Mesenchymal stem cell (in vitro differentiated cells and primary cell): ENCODE results near the gene RBM19. TPM values are rescaled to one million over a fixed set of nuclear protein-coding genes. Genes with fewer than 3 reads are reported as not detected.
A peak's percentile ranks its signal among the peaks of the same experiment; 100 is the strongest.

Source experiments
- DNase-seq: peaks from one replicate; pipeline ENCODE4 v3.0.0-alpha.2; 2013
- H2AFZ ChIP-seq: one replicate; pipeline ENCODE4 v1.6.1; 2013; ENCODE audit warnings: low read depth, mild to moderate bottlenecking, control low read depth, inconsistent platforms, low read length, moderate library complexity
- H2AK5ac ChIP-seq: 2 replicates; pipeline ENCODE4 v1.6.1; 2013; ENCODE audit warnings: low read length, moderate library complexity, mild to moderate bottlenecking, inconsistent platforms; ENCODE audit not compliant: severe bottlenecking
- H2BK120ac ChIP-seq: one replicate; pipeline ENCODE4 v1.6.1; 2013; ENCODE audit warnings: low read depth, mild to moderate bottlenecking, inconsistent platforms, low read length, moderate library complexity
- H2BK12ac ChIP-seq, 2 experiments: one replicate each; pipeline ENCODE4 v1.6.1; 2013; ENCODE audit warnings: inconsistent platforms in 2 of 2, low read length in 2 of 2, mild to moderate bottlenecking in 2 of 2, moderate library complexity in 2 of 2, control low read depth in 1 of 2
- H2BK15ac ChIP-seq: one replicate; pipeline ENCODE4 v1.6.1; 2013; ENCODE audit warnings: mild to moderate bottlenecking, low read depth, inconsistent platforms; ENCODE audit not compliant: poor library complexity, severe bottlenecking
- H2BK5ac ChIP-seq: 2 replicates; pipeline ENCODE4 v1.6.1; 2013; ENCODE audit warnings: low read depth, mild to moderate bottlenecking, low read length, control low read depth, inconsistent platforms; ENCODE audit not compliant: poor library complexity, severe bottlenecking
- H3K14ac ChIP-seq, 2 experiments: one replicate each; pipeline ENCODE4 v1.6.1; 2013; ENCODE audit warnings: inconsistent platforms in 2 of 2, low read length in 2 of 2, control low read depth in 1 of 2, mild to moderate bottlenecking in 1 of 2, moderate library complexity in 1 of 2
- H3K18ac ChIP-seq, 2 experiments: one replicate each; pipeline ENCODE4 v1.6.1; 2013; ENCODE audit warnings: inconsistent platforms in 2 of 2, low read length in 2 of 2, control low read depth in 1 of 2, low read depth in 1 of 2, mild to moderate bottlenecking in 1 of 2
- H3K23ac ChIP-seq, 2 experiments: one replicate each; pipeline ENCODE4 v1.6.1; 2013; ENCODE audit warnings: inconsistent platforms in 2 of 2, low read length in 2 of 2, mild to moderate bottlenecking in 2 of 2, moderate library complexity in 2 of 2, control low read depth in 1 of 2
- H3K27ac ChIP-seq: 2 replicates; pipeline ENCODE4 v1.5.1; 2013; ENCODE audit warnings: mild to moderate bottlenecking, moderate library complexity, low read length, control low read depth, inconsistent platforms; ENCODE audit not compliant: poor library complexity, severe bottlenecking
- H3K27me3 ChIP-seq, 2 experiments: 2 replicates each; pipeline versions ENCODE4 v1.6.1 to v1.7.0; 2013; ENCODE audit warnings: low read length in 2 of 2, mild to moderate bottlenecking in 2 of 2, moderate library complexity in 2 of 2, control low read depth in 1 of 2, inconsistent platforms in 1 of 2; ENCODE audit not compliant: control insufficient read depth in 1 of 2, insufficient read depth in 1 of 2
- H3K36me3 ChIP-seq, 2 experiments: 2 replicates each; pipeline versions ENCODE4 v1.6.1 to v1.7.0; 2013; ENCODE audit warnings: low read length in 2 of 2, control low read depth in 1 of 2, inconsistent platforms in 1 of 2, low read depth in 1 of 2, mild to moderate bottlenecking in 1 of 2; ENCODE audit not compliant: insufficient read depth in 2 of 2, control insufficient read depth in 1 of 2
- H3K4ac ChIP-seq, 2 experiments: one replicate each; pipeline ENCODE4 v1.6.1; 2013; ENCODE audit warnings: inconsistent platforms in 2 of 2, low read length in 2 of 2, mild to moderate bottlenecking in 2 of 2, moderate library complexity in 2 of 2, control low read depth in 1 of 2, low read depth in 1 of 2
- H3K4me1 ChIP-seq: 2 replicates; pipeline ENCODE4 v1.6.1; 2013; ENCODE audit warnings: low read depth, low read length, control low read depth; ENCODE audit not compliant: control insufficient read depth, insufficient read depth
- H3K4me2 ChIP-seq: 2 replicates; pipeline ENCODE4 v1.6.1; 2013; ENCODE audit warnings: low read length, mild to moderate bottlenecking, inconsistent platforms; ENCODE audit not compliant: poor library complexity, severe bottlenecking
- H3K4me3 ChIP-seq, 2 experiments: 2 replicates each; pipeline versions ENCODE4 v1.5.1 to v1.7.0; 2013; ENCODE audit warnings: low read length in 2 of 2, mild to moderate bottlenecking in 2 of 2, control low read depth in 1 of 2, low read depth in 1 of 2; ENCODE audit not compliant: insufficient read depth in 1 of 2
- H3K79me1 ChIP-seq: replicated peaks from 2 replicates; pipeline ENCODE4 v1.6.1; 2013; ENCODE audit warnings: mild to moderate bottlenecking, control low read depth, low read length, inconsistent platforms; ENCODE audit not compliant: poor library complexity, severe bottlenecking
- H3K9ac ChIP-seq: 2 replicates; pipeline ENCODE4 v1.7.0; 2013; ENCODE audit warnings: mild to moderate bottlenecking, low read length, moderate library complexity
- H3K9me3 ChIP-seq: 2 replicates; pipeline ENCODE4 v1.7.0; 2013; ENCODE audit warnings: mild to moderate bottlenecking, low read length; ENCODE audit not compliant: control insufficient read depth
- H4K8ac ChIP-seq: one replicate; pipeline ENCODE4 v1.6.1; 2013; ENCODE audit warnings: inconsistent platforms, mild to moderate bottlenecking, low read length, moderate library complexity
- H4K91ac ChIP-seq: one replicate; pipeline ENCODE4 v1.6.1; 2013; ENCODE audit warnings: mild to moderate bottlenecking, low read length, inconsistent platforms
- whole genome bisulfite sequencing: methylation state at CpG from one replicate; pipeline ENCODE4 v1.1.7; 2013; ENCODE audit warnings: mixed read lengths; 5-methylcytosine and 5-hydroxymethylcytosine counted together
- polyA plus RNA-seq, 2 experiments: library from polyadenylated mRNA; stranded (reverse); fragments of 200-250 nt; gene quantifications; one replicate each; pipeline ENCODE4 v1.2.3, GENCODE V29; 2013

The RBM19 gene, protein sequence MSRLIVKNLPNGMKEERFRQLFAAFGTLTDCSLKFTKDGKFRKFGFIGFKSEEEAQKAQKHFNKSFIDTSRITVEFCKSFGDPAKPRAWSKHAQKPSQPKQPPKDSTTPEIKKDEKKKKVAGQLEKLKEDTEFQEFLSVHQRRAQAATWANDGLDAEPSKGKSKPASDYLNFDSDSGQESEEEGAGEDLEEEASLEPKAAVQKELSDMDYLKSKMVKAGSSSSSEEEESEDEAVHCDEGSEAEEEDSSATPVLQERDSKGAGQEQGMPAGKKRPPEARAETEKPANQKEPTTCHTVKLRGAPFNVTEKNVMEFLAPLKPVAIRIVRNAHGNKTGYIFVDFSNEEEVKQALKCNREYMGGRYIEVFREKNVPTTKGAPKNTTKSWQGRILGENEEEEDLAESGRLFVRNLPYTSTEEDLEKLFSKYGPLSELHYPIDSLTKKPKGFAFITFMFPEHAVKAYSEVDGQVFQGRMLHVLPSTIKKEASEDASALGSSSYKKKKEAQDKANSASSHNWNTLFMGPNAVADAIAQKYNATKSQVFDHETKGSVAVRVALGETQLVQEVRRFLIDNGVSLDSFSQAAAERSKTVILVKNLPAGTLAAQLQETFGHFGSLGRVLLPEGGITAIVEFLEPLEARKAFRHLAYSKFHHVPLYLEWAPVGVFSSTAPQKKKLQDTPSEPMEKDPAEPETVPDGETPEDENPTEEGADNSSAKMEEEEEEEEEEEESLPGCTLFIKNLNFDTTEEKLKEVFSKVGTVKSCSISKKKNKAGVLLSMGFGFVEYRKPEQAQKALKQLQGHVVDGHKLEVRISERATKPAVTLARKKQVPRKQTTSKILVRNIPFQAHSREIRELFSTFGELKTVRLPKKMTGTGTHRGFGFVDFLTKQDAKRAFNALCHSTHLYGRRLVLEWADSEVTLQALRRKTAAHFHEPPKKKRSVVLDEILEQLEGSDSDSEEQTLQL
- 18.0 TPM for polyA plus RNA-seq (2013, experiment 1 of 2)
- 17.6 TPM for polyA plus RNA-seq (2013, experiment 2 of 2)

DNA sequence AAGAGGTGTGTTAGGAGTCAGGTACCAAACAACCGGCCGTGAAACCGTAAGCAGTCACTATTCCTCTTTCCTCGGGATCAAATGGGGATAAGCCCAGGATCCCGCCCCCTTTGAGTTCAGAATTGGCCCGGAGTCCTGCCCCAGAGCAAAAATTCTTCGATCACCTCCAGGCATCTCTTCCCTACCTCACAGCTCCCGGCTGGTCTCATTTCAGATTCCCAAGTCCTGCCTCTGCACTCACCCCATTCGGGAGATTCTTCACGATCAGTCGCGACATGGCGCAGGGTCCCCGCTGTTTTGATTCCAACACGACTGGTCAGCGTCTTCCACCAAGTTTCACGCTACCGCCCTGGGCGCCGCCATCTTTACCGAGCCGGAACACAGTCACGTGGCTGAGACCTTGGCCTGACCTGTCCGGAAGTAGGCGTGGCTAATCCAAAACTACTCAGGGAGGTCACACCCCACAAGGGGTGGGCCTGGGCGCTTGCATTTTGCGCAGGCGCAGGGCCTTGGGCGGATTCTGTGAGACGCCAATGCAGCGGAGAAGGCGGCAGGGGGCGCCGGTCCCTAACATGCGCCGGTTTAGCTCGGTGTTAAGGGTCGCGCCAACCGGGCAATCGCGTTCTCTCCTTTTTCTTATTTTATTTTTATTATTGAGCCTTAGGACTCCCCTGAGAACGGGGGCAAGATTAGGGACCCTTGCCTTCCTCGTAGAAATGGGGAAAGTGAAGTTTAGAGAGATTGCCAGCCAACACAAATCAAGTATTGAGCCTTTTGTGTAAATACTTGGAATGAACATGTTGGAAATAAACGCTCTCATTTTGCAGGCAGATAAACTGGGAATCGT, at the start of gene RBM19:
TSS of gene RBM19 (minus strand) at position 375 of the 847 bp plus-strand sequence. CDS start at position 277, 98 bp downstream.
- peak within 1 kb of the TSS in 1 of 2 experiments; percentile 61 for H3K18ac ChIP-seq
- peaks cover 9 to 11% of the 10 kb centered on the region in 2 experiments for H3K36me3 ChIP-seq
- H3K27me3 ChIP-seq: peaks cover 7 to 10% of the 10 kb centered on the region in 2 experiments
- 3% methylated on average over 38 of the region's 46 CpGs for WGBS
- H2BK5ac ChIP-seq: no peak within 1 kb of the TSS
- peak within 1 kb of the TSS; percentile 68 for H2BK120ac ChIP-seq
- peak within 1 kb of the TSS; percentile 91 for H3K9ac ChIP-seq
- no peak within 1 kb of the TSS for H2BK15ac ChIP-seq
- peak within 1 kb of the TSS; percentile 92 for H4K8ac ChIP-seq
- H2AFZ ChIP-seq: peak within 1 kb of the TSS; percentile 39
- no peak within 1 kb of the TSS for H3K14ac ChIP-seq
- H4K91ac ChIP-seq: no peak within 1 kb of the TSS
- peaks cover 6% of the 10 kb centered on the region for H3K4me1 ChIP-seq
- no peak within 1 kb of the TSS for H2AK5ac ChIP-seq
- H3K9me3 ChIP-seq: no peaks in the 10 kb centered on the region
- peak within 1 kb of the TSS; percentile 11 to 15 for H3K4ac ChIP-seq
- H3K79me1 ChIP-seq: peaks cover 22% of the 10 kb centered on the region
- peak within 1 kb of the TSS; percentile 76 to 97 for H3K4me3 ChIP-seq
- no peak within 1 kb of the TSS for H3K23ac ChIP-seq
- H3K4me2 ChIP-seq: peak within 1 kb of the TSS; percentile 93
- DNase-seq: peak; percentile 97
- H2BK12ac ChIP-seq: no peak within 1 kb of the TSS
- H3K27ac ChIP-seq: no peak within 1 kb of the TSS

DNA sequence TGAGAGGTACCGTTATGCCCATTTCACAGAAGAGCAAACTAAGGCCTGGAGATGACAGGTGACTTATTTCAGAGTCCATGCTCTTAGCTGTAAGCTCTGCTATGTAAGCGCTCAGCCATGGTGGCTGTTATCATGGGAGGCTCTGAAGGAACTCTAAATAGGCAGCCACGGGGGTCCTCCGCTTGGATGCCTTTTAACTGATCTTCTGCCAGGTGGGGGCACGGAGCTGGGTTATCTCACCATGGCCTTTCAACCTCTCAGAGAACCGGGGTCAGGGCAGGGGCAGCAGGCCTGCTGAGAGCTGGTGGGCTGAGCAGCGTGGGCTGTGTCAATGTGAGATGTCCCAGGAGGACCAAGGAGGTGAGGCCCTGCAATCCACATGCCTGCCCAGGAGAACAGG, 49.7 kb upstream of the RBM19 start:
- no peak overlapping the region for H2BK120ac ChIP-seq
- H3K23ac ChIP-seq: no peak overlapping the region
- no peak for DNase-seq
- H3K79me1 ChIP-seq: no peaks in the 10 kb centered on the region
- H2AFZ ChIP-seq: no peak overlapping the region
- no peak overlapping the region for H3K4ac ChIP-seq
- peaks cover 0 to 58% of the 10 kb centered on the region in 2 experiments for H3K27me3 ChIP-seq
- 26% methylated on average over 7 of the region's 7 CpGs for WGBS
- no peak overlapping the region for H4K8ac ChIP-seq
- H3K9me3 ChIP-seq: no peaks in the 10 kb centered on the region
- no peak overlapping the region for H2AK5ac ChIP-seq
- H2BK12ac ChIP-seq: no peak overlapping the region
- no peak overlapping the region for H3K18ac ChIP-seq
- no peaks in the 10 kb centered on the region for H3K4me1 ChIP-seq
- H2BK5ac ChIP-seq: no peak overlapping the region
- H3K9ac ChIP-seq: no peak overlapping the region
- H4K91ac ChIP-seq: no peak overlapping the region
- H3K14ac ChIP-seq: no peak overlapping the region
- H3K4me2 ChIP-seq: no peak overlapping the region
- no peaks in the 10 kb centered on the region for H3K36me3 ChIP-seq
- H3K4me3 ChIP-seq: no peak overlapping the region
- H2BK15ac ChIP-seq: no peak overlapping the region
- no peak overlapping the region for H3K27ac ChIP-seq

DNA sequence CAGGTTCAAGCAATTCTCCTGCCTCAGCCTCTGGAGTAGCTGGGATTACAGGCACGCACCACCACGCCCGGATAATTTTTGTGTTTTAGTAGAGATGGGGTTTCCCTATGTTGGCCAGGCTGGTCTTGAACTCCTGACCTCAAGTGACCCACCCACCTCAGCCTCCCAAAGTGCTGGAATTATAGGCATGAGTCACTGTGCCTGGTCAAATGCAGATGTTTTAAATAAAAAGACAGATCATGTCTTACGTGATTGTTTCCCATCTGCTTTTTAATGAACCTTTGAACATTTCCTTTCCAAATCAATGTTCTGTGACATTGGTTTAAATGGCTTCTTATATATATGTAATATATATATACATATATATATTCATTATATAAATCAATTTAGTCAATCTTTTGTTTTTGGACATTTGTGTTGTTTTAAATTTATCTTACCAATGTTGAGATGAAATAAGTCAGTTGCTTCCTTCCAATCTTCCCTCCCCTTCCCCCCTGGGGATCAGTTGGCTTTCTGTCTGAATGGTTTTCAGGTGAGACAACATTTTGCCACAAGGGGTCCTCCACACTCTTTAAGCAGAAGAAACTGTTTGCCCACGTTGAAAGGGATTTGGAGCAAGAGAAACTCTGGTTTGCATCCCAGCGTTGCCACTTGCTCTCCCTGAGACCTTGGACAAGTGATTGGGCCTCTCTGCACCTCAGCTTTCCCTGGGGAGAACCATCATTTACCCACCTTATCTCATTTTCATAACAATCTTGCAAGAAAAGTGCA, 47.6 kb upstream of the RBM19 start:
- Histone ChIP-seq H3K9ac (no peak overlapping the region), H2BK5ac (no peak overlapping the region), H3K79me1 (no peaks in the 10 kb centered on the region), H3K4me1 (no peaks in the 10 kb centered on the region), H2AK5ac (no peak overlapping the region), H3K36me3 (no peaks in the 10 kb centered on the region), H4K91ac (no peak overlapping the region), H2BK12ac (no peak overlapping the region), H3K14ac (no peak overlapping the region), H3K4me2 (no peak overlapping the region), H2AFZ (no peak overlapping the region), H3K4ac (no peak overlapping the region), H3K27ac (no peak overlapping the region), H3K23ac (no peak overlapping the region), H3K4me3 (no peak overlapping the region), H4K8ac (no peak overlapping the region), H3K27me3 (peaks cover 0 to 60% of the 10 kb centered on the region in 2 experiments), H2BK120ac (no peak overlapping the region), H2BK15ac (no peak overlapping the region), H3K9me3 (no peaks in the 10 kb centered on the region), H3K18ac (no peak overlapping the region)
- DNase-seq: no peak
- WGBS: 43% methylated on average over 5 of the region's 6 CpGs
